ENCODE measurements around the gene BTG3.
A peak's percentile ranks its signal among the peaks of the same experiment; 100 is the strongest.

BTG3 gene

DNA sequence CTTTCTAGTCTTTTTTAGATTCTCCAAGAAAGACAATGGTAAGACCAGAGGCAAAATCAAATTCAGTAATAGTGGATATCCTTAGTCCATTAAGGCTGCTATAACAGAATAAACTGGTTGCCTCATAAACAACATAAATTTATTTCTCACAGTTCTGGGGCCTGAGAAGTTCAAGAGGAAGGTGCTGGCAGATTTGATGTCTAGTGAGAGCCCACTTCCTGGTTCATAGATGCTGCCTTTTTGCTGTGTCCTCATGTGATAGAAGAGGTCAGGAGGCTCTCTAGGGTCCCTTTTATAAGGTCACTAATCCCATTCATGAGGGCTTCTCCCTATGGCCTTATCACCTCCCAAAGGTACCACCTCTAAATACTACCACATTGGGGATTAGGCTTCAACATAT lies 31.5 kb upstream of the BTG3 start:
- no peak for DNase-seq (ENCODE audit: extremely low spot score)
- ChIA-PET CTCF (no interaction called here), POLR2A (no interaction called here)
- TF ChIP-seq SP1 (IDR thresholded peaks at IDR 0.05) (no peak), BHLHE40 (IDR thresholded peaks at IDR 0.05; ENCODE audit: borderline replicate concordance) (no peak), ARNT (IDR thresholded peaks at IDR 0.05) (no peak), LEF1 (IDR thresholded peaks at IDR 0.05; ENCODE audit: borderline replicate concordance) (no peak), L3MBTL2 (conservative IDR thresholded peaks at IDR 0.05) (no peak)
- TF ChIP-seq, protein P1, sequence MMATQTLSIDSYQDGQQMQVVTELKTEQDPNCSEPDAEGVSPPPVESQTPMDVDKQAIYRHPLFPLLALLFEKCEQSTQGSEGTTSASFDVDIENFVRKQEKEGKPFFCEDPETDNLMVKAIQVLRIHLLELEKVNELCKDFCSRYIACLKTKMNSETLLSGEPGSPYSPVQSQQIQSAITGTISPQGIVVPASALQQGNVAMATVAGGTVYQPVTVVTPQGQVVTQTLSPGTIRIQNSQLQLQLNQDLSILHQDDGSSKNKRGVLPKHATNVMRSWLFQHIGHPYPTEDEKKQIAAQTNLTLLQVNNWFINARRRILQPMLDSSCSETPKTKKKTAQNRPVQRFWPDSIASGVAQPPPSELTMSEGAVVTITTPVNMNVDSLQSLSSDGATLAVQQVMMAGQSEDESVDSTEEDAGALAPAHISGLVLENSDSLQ (IDR thresholded peaks at IDR 0.05), result no peak

DNA sequence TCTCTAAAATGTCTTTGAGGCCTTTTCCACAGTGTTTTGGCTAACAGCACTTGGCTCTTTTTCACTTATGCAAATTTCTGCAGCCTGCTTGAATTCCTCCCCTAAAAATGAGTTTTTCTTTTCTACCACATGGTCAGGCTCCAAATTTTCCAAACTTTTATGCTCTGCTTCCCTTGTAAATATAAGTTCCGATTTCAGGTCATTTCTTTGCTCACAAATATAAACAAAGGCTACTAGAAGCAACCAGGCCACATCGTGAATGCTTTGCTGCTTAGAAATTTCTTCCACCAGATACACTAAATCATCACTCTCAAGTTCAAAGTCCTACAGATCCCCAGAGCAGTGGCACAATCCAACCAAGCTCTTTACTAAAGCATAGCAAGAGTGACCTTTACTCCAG lies 28.1 kb upstream of the BTG3 start:
- POLR2A ChIA-PET, result no interaction called here
- TF ChIP-seq, protein P1 (IDR thresholded peaks at IDR 0.05), result no peak
- TF ChIP-seq BHLHE40 (IDR thresholded peaks at IDR 0.05; ENCODE audit: borderline replicate concordance) (no peak), CTBP1 (IDR thresholded peaks at IDR 0.05; ENCODE audit: borderline replicate concordance) (no peak), ARNT (IDR thresholded peaks at IDR 0.05) (no peak), FOXM1 (IDR thresholded peaks at IDR 0.05; ENCODE audit: borderline replicate concordance) (no peak), TARDBP (IDR thresholded peaks at IDR 0.05) (no peak), HDGF (IDR thresholded peaks at IDR 0.05; ENCODE audit: borderline replicate concordance) (no peak), FOXK2 (IDR thresholded peaks at IDR 0.05) (no peak), ELF4 (IDR thresholded peaks at IDR 0.05) (no peak), L3MBTL2 (conservative IDR thresholded peaks at IDR 0.05) (no peak), SUZ12 (IDR thresholded peaks at IDR 0.05) (no peak), ZNF384 (IDR thresholded peaks at IDR 0.05) (no peak), LEF1 (IDR thresholded peaks at IDR 0.05; ENCODE audit: borderline replicate concordance) (no peak), NFRKB (IDR thresholded peaks at IDR 0.05) (no peak)
- CTCF ChIA-PET, result no interaction called here
- no peak for DNase-seq (ENCODE audit: extremely low spot score)

DNA sequence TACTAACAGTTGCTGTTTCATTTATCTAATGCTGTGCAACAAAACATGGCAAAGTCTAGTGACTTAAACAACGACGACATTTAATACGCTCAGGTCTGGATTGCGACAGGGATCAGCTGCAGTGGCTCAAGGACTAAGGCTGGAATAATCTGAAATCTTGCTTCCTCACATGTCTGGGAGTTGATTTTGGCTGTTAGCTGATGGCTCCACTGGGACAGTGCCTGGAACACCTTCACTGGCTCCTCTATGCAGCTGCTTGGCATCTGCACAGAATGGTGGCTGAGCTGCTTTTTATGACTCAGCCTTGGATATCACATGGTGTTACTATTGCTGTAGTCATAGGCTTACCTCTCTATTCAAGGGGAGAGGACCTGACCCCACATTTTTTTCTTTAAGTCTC lies 24.0 kb upstream of the BTG3 start:
- TF ChIP-seq NFRKB (IDR thresholded peaks at IDR 0.05) (no peak), FOXM1 (IDR thresholded peaks at IDR 0.05; ENCODE audit: borderline replicate concordance) (no peak), HDGF (IDR thresholded peaks at IDR 0.05; ENCODE audit: borderline replicate concordance) (no peak), ARNT (IDR thresholded peaks at IDR 0.05) (no peak), ZNF384 (IDR thresholded peaks at IDR 0.05) (no peak), SP1 (IDR thresholded peaks at IDR 0.05) (no peak), ELF4 (IDR thresholded peaks at IDR 0.05) (no peak), TARDBP (IDR thresholded peaks at IDR 0.05) (no peak), L3MBTL2 (conservative IDR thresholded peaks at IDR 0.05) (no peak), BHLHE40 (IDR thresholded peaks at IDR 0.05; ENCODE audit: borderline replicate concordance) (no peak), CTBP1 (IDR thresholded peaks at IDR 0.05; ENCODE audit: borderline replicate concordance) (no peak), FOXK2 (IDR thresholded peaks at IDR 0.05) (no peak), LEF1 (IDR thresholded peaks at IDR 0.05; ENCODE audit: borderline replicate concordance) (no peak), FOXA1 (IDR thresholded peaks at IDR 0.05) (no peak), SUZ12 (IDR thresholded peaks at IDR 0.05) (no peak)
- TF ChIP-seq, protein P1 (IDR thresholded peaks at IDR 0.05), result no peak
- POLR2A ChIA-PET, result no interaction called here
- no peak for DNase-seq (ENCODE audit: extremely low spot score)
- CTCF ChIA-PET, result no interaction called here

DNA sequence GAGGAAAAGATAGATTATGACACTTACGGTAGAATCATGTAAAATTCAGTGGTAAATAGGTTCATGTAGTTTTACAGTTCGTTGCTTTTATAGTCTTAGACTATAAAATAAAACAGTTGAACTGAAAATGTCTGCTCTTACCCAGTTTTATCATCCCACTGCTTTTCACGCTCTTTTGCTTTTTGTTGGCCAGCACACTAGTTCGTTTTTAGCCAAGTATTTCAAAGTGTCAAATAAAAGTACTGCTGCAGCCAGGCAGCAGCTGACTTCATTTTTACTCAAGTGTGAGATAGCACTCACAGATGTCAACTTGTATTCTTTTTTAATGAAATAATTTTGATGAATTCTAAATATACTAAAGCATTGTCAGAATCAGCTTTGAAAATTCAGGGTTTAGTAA lies 18.5 kb upstream of the BTG3 start:
- CTCF ChIA-PET, result no interaction called here
- POLR2A ChIA-PET, result no interaction called here
- no peak for TF ChIP-seq LEF1 (IDR thresholded peaks at IDR 0.05; ENCODE audit: borderline replicate concordance)
- TF ChIP-seq FOXK2 (IDR thresholded peaks at IDR 0.05), result no peak
- no peak for TF ChIP-seq FOXM1 (IDR thresholded peaks at IDR 0.05; ENCODE audit: borderline replicate concordance)
- TF ChIP-seq NFRKB (IDR thresholded peaks at IDR 0.05), result no peak
- no peak for TF ChIP-seq CTBP1 (IDR thresholded peaks at IDR 0.05; ENCODE audit: borderline replicate concordance)
- no peak for TF ChIP-seq ARNT (IDR thresholded peaks at IDR 0.05)
- TF ChIP-seq FOXA1 (IDR thresholded peaks at IDR 0.05), result no peak
- no peak for TF ChIP-seq HDGF (IDR thresholded peaks at IDR 0.05; ENCODE audit: borderline replicate concordance)
- no peak for DNase-seq (ENCODE audit: extremely low spot score)

DNA sequence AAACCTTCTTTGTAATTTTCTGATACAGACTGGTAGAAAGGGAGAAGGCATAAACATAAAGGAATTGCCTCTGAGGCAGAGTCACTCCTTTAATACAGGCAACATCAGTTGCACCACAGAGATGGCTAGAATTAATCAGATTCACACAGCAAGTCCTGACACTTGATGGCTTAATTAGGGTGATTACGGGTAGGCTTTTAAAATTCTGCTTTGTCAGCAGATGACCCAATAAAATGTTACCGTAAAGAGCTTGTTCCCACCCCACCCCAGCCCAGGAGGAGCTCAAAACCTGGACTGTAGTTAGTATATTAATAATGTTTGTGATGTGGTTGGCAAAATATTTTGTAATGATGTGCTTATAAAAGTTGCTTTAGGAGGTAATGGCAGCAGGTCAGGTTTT lies 9.3 kb upstream of the BTG3 start:
- DNase-seq (ENCODE audit: extremely low spot score), result no peak
- TF ChIP-seq SP1 (IDR thresholded peaks at IDR 0.05) (no peak), ELF4 (IDR thresholded peaks at IDR 0.05) (no peak), FOXM1 (IDR thresholded peaks at IDR 0.05; ENCODE audit: borderline replicate concordance) (no peak), HDGF (IDR thresholded peaks at IDR 0.05; ENCODE audit: borderline replicate concordance) (no peak), LEF1 (IDR thresholded peaks at IDR 0.05; ENCODE audit: borderline replicate concordance) (no peak), NFRKB (IDR thresholded peaks at IDR 0.05) (no peak), FOXK2 (IDR thresholded peaks at IDR 0.05) (no peak)
- TF ChIP-seq, protein P1 (IDR thresholded peaks at IDR 0.05), result peak; percentile 64
- CTCF ChIA-PET, result no interaction called here
- POLR2A ChIA-PET, result no interaction called here

DNA sequence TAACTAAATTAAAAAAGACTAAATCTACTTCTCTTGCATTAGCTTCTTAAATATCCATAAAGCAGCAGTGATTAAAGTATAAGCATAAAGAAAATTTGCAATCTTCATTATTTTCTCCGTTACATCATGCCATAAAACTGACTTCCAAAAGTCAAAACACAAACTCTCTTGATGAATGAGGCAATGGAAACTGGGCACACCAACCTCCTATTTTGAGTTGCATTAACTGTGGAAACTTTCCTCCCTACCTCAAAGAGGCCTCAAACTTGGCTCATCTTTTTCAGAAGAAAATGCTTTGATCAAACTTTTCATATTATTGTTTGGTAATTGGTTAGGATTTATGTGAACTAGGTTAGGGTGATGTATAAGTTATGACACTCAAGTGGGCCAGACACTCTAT lies 4.1 kb upstream of the BTG3 start:
- POLR2A ChIA-PET, result no interaction called here

More for the DNA sequence above, 4.1 kb upstream of the BTG3 start:
- CTCF ChIA-PET, result no interaction called here
- no peak for DNase-seq (ENCODE audit: extremely low spot score)
- no peak for TF ChIP-seq SP1 (IDR thresholded peaks at IDR 0.05)
- TF ChIP-seq, protein P1 (IDR thresholded peaks at IDR 0.05), result no peak
- no peak for TF ChIP-seq L3MBTL2 (conservative IDR thresholded peaks at IDR 0.05)
- no peak for TF ChIP-seq FOXA1 (IDR thresholded peaks at IDR 0.05)
- no peak for TF ChIP-seq FOXM1 (IDR thresholded peaks at IDR 0.05; ENCODE audit: borderline replicate concordance)
- no peak for TF ChIP-seq HDGF (IDR thresholded peaks at IDR 0.05; ENCODE audit: borderline replicate concordance)
- TF ChIP-seq ARNT (IDR thresholded peaks at IDR 0.05), result no peak
- no peak for TF ChIP-seq SUZ12 (IDR thresholded peaks at IDR 0.05)
- TF ChIP-seq ZNF384 (IDR thresholded peaks at IDR 0.05), result no peak
- TF ChIP-seq NFRKB (IDR thresholded peaks at IDR 0.05), result no peak
- no peak for TF ChIP-seq CTBP1 (IDR thresholded peaks at IDR 0.05; ENCODE audit: borderline replicate concordance)
